Stomach (tissue), 9 donors: ENCODE results near the gene SLC7A9. TPM values are rescaled to one million over a fixed set of nuclear protein-coding genes. Genes with fewer than 3 reads are reported as not detected.

Source experiments
- DNase-seq, 2 donors: peaks; one replicate each; pipeline versions ENCODE4 v3.0.0 to v3.0.0-alpha.2; 2013 to 2019
- H3K27ac ChIP-seq, 5 donors: fragments of 200-600 bp in 4 of 5; sonication (generic) in 4 of 5; one replicate each; pipeline ENCODE4 v1.5.1; 2013 to 2019; ENCODE audit warnings: mild to moderate bottlenecking in 1 of 5, moderate library complexity in 1 of 5
- H3K27me3 ChIP-seq, 3 donors: fragments of 200-600 bp; sonication (generic); one replicate each; pipeline ENCODE4 v1.5.1; 2017 to 2019; ENCODE audit warnings: mixed run types in 1 of 3
- H3K36me3 ChIP-seq, 4 donors: fragments of 200-600 bp; sonication (generic); 1 replicate in 3 of 4; 2 replicates in 1 of 4; pipeline ENCODE4 v1.5.1; 2016 to 2019
- H3K4me1 ChIP-seq, 4 donors: fragments of 200-600 bp; sonication (generic); one replicate each; pipeline ENCODE4 v1.5.1; 2016 to 2019
- H3K4me3 ChIP-seq, 4 donors: fragments of 200-600 bp; sonication (generic) in 3 of 4; one replicate each; pipeline ENCODE4 v1.5.1; 2016 to 2019; ENCODE audit warnings: mild to moderate bottlenecking in 1 of 4
- H3K9me3 ChIP-seq, 4 donors: fragments of 200-600 bp; sonication (generic); one replicate each; pipeline ENCODE4 v1.5.1; 2016 to 2019
- EP300 ChIP-seq: sonication (generic); formaldehyde crosslinking; IDR thresholded peaks from one replicate; pipeline ENCODE4 v1.6.1; 2017; ENCODE audit warnings: antibody characterized with exemption
- POLR2A ChIP-seq, 4 donors: fragments of 450-650 bp; IDR thresholded peaks; one replicate each; pipeline ENCODE4 v1.6.1; 2016; ENCODE audit warnings: antibody characterized with exemption in 4 of 4, control low read depth in 2 of 4, mild to moderate bottlenecking in 1 of 4, moderate library complexity in 1 of 4
- POLR2AphosphoS5 ChIP-seq, 3 donors: sonication (generic); formaldehyde crosslinking; IDR thresholded peaks; one replicate each; pipeline ENCODE4 v1.6.1; 2016; ENCODE audit warnings: antibody characterized with exemption in 3 of 3
- WGBS, 5 donors: extraction: QIAGEN DNeasy Blood & Tissue Kit in 3 of 5; methylation state at CpG; one replicate each; pipeline versions ENCODE4 v1.1.5 to v1.1.7; 2013 to 2018; 5-methylcytosine and 5-hydroxymethylcytosine counted together
- intact Hi-C: fragments of 100-400 bp; cut with DNase I; formaldehyde crosslinking; loops from one replicate; pipeline ENCODE4 v1.15.1; 2023; ENCODE audit warnings: low total_unique reads
- polyA plus RNA-seq, 3 donors: library from polyadenylated mRNA; stranded (reverse); fragments of 200-250 nt; gene quantifications; one replicate each; pipeline ENCODE4 v1.2.3, GENCODE V29; 2013
- total RNA-seq, 5 donors: library from RNA; depleted of rRNA; stranded (reverse); fragments of >200 nt; gene quantifications; one replicate each; pipeline versions ENCODE4 v1.1.0 to v1.2.3, GENCODE V29; 2014 to 2016
- TF ChIP-seq, protein P1 (sequence below), 7 experiments: fragments of 450-650 bp in 4 of 7; fragments of 200-600 bp in 3 of 7; sonication (generic) in 3 of 7; IDR thresholded peaks; one replicate each; pipeline ENCODE4 v1.5.1; 2016 to 2019; ENCODE audit warnings: antibody characterized with exemption in 7 of 7, control low read depth in 2 of 7, mild to moderate bottlenecking in 1 of 7
- donor health status: healthy with polysubstance abuse.
- donor health status: Bipolar disorder and iron deficiency.
- donor health status: healthy.

SLC7A9 gene
- total and polyA plus RNA-seq, 8 donors = 0.58 to 2.4 TPM; not detected in 6

- TF ChIP-seq EP300 (no peak), POLR2A (IDR thresholded peaks at IDR 0.05) (no peak)
- intact Hi-C loops = no loop called here
- Histone ChIP-seq H3K27ac (no peak overlapping the region), H3K9me3 (no peaks in the 10 kb centered on the region), H3K36me3 (no peaks in the 10 kb centered on the region), H3K4me1 (no peaks in the 10 kb centered on the region), H3K27me3 (no peaks in the 10 kb centered on the region), H3K4me3 (no peak overlapping the region)
- WGBS, 5 donors = 88 to 92% (median 91%) methylated on average over 8 of the region's 8 CpGs
- no peak for DNase-seq
Observed at GRCh38 chr19:32830231-32831014, 39.1 kb downstream of the SLC7A9 start.

GRCh38 chr19:32829345-32829896, 40.1 kb downstream of the SLC7A9 start:
- WGBS, 5 donors = 88 to 95% (median 89%) methylated on average over 10 of the region's 10 CpGs
- intact Hi-C loops = no loop called here
- DNase-seq = no peak

DNA sequence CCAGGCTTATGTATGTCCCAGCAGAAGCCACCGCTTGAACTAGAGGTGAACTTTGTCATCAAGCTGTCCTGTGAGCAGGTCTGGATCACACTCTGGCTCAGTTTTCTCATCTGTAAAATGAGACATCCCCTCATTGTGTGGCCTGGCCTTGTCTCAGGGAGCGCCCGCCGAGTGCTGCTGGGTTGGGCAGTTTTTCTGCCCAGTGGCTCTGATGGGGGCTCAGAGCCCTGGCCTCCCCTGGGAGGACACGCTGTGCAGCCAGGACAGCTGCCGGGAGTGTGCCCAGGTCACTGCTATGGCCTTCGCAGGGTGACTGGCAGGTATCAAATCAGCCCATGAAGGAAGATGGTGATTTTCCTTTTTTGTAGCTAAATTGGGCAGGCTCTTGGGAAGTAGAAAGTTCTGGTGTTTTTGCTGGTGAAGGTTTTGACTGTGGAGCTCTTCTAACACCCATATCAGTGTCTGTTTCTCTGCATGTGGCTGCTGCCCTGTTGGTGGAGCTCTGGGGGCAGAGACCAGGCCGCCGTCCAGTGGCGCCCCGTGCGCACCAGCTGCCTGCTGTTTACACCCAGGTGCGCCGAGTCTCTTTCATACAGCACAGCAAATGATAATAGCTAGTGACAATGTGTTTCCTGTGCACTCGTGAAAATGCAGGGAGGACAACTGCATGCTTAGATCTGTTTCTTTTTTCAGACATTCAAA, 40.8 kb downstream of the SLC7A9 start:
- H3K4me3 ChIP-seq = no peak overlapping the region
- TF ChIP-seq POLR2A (IDR thresholded peaks at IDR 0.05) (no peak), POLR2AphosphoS5 (IDR thresholded peaks at IDR 0.05) (no peak), EP300 (no peak)
- TF ChIP-seq, protein P1, sequence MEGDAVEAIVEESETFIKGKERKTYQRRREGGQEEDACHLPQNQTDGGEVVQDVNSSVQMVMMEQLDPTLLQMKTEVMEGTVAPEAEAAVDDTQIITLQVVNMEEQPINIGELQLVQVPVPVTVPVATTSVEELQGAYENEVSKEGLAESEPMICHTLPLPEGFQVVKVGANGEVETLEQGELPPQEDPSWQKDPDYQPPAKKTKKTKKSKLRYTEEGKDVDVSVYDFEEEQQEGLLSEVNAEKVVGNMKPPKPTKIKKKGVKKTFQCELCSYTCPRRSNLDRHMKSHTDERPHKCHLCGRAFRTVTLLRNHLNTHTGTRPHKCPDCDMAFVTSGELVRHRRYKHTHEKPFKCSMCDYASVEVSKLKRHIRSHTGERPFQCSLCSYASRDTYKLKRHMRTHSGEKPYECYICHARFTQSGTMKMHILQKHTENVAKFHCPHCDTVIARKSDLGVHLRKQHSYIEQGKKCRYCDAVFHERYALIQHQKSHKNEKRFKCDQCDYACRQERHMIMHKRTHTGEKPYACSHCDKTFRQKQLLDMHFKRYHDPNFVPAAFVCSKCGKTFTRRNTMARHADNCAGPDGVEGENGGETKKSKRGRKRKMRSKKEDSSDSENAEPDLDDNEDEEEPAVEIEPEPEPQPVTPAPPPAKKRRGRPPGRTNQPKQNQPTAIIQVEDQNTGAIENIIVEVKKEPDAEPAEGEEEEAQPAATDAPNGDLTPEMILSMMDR (IDR thresholded peaks at IDR 0.05) = no peak
- H3K4me1 ChIP-seq = no peaks in the 10 kb centered on the region
- no peak overlapping the region for H3K27ac ChIP-seq
- H3K9me3 ChIP-seq = no peaks in the 10 kb centered on the region
- H3K27me3 ChIP-seq = peaks cover 0 to 15% (median 0%) of the 10 kb centered on the region in 3 donors
- WGBS, 5 donors = 83 to 88% (median 87%) methylated on average over 15 of the region's 15 CpGs
- no peaks in the 10 kb centered on the region for H3K36me3 ChIP-seq
- DNase-seq = no peak
- intact Hi-C loops = no loop called here

More at GRCh38 chr19:32829345-32829896, 40.1 kb downstream of the SLC7A9 start:
- H3K4me3 ChIP-seq = no peak overlapping the region
- H3K9me3 ChIP-seq = no peaks in the 10 kb centered on the region
- peaks cover 0 to 9% (median 0%) of the 10 kb centered on the region in 3 donors for H3K27me3 ChIP-seq
- TF ChIP-seq EP300 = no peak
- no peaks in the 10 kb centered on the region for H3K36me3 ChIP-seq
- H3K27ac ChIP-seq = no peak overlapping the region
- H3K4me1 ChIP-seq = no peaks in the 10 kb centered on the region

DNA sequence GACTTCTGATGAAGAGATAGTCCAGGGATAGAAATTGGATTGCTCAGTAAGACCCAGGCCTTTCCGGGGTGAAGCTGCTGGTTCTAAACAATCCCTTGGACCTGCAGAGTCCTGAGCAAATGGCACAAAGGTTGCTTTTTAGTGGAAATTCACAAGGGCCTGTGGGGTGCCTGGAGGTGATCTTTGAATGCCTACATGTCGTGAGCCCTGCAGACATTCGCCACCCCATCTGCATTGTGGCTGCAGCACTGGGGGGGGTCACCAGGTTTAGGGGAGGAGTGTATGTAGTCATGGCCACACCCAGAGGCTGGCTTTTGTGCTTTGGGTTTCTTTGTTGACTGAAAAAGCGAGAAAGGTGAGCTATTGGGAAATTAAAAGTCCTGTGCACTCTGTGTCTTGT, 41.4 kb downstream of the SLC7A9 start:
- Histone ChIP-seq H3K27me3 (peaks cover 0 to 22% (median 0%) of the 10 kb centered on the region in 3 donors), H3K36me3 (no peaks in the 10 kb centered on the region), H3K9me3 (no peaks in the 10 kb centered on the region), H3K4me3 (no peak overlapping the region), H3K4me1 (no peaks in the 10 kb centered on the region), H3K27ac (no peak overlapping the region)
- DNase-seq = no peak
- WGBS, 5 donors = 71 to 84% (median 79%) methylated on average over 4 of the region's 4 CpGs
- intact Hi-C loops = no loop called here
- TF ChIP-seq EP300 (no peak), POLR2AphosphoS5 (IDR thresholded peaks at IDR 0.05) (no peak), POLR2A (IDR thresholded peaks at IDR 0.05) (no peak)
- TF ChIP-seq, protein P1 (IDR thresholded peaks at IDR 0.05) = no peak

- Histone ChIP-seq H3K9me3 (no peaks in the 10 kb centered on the region), H3K36me3 (no peaks in the 10 kb centered on the region), H3K4me1 (no peaks in the 10 kb centered on the region), H3K27me3 (peaks cover 0 to 26% (median 0%) of the 10 kb centered on the region in 3 donors), H3K27ac (no peak overlapping the region), H3K4me3 (no peak overlapping the region)
- DNase-seq = no peak
- intact Hi-C loops = no loop called here
- TF ChIP-seq, protein P1 (IDR thresholded peaks at IDR 0.05) = no peak
- TF ChIP-seq POLR2AphosphoS5 (IDR thresholded peaks at IDR 0.05) (no peak), POLR2A (IDR thresholded peaks at IDR 0.05) (no peak), EP300 (no peak)
- WGBS, 5 donors = 45 to 68% (median 54%) methylated on average over 21 of the region's 21 CpGs
Observed at GRCh38 chr19:32824916-32825608, 44.5 kb downstream of the SLC7A9 start.
